Fibroblast of lung (primary cell): ENCODE measurements around the gene NRG2. TPM values are rescaled to one million over a fixed set of nuclear protein-coding genes. Genes with fewer than 3 reads are reported as not detected.

Experiments
- DNase-seq, 2 donors: peaks; one replicate each; pipeline versions ENCODE4 v3.0.0 to v3.0.0-alpha.2; 2010; ENCODE audit warnings: low read depth in 2 of 2
- H2AFZ ChIP-seq: 2 replicates; pipeline ENCODE4 v1.5.1; 2012; ENCODE audit warnings: low read length, control low read depth, inconsistent platforms
- H3K27ac ChIP-seq: 2 replicates; pipeline ENCODE4 v1.5.1; 2011; ENCODE audit warnings: low read length, control low read depth; ENCODE audit not compliant: insufficient read depth
- H3K27me3 ChIP-seq: 2 replicates; pipeline ENCODE4 v1.5.1; 2011; ENCODE audit warnings: mild to moderate bottlenecking, low read length; ENCODE audit not compliant: control insufficient read depth, insufficient read depth
- H3K36me3 ChIP-seq: 2 replicates; pipeline ENCODE4 v1.5.1; 2011; ENCODE audit warnings: low read length; ENCODE audit not compliant: control insufficient read depth, insufficient read depth
- H3K4me1 ChIP-seq: 2 replicates; pipeline ENCODE4 v1.5.1; 2011; ENCODE audit warnings: low read length; ENCODE audit not compliant: control insufficient read depth, insufficient read depth; ENCODE audit errors: extremely low read depth
- H3K4me2 ChIP-seq: 2 replicates; pipeline ENCODE4 v1.5.1; 2011; ENCODE audit warnings: low read length, control low read depth; ENCODE audit not compliant: insufficient read depth; ENCODE audit errors: extremely low read depth
- H3K4me3 ChIP-seq, 4 experiments: fragments of 200-600 bp in 1 of 4; sonication (generic) in 1 of 4; replicated peaks in 1 of 4; 2 replicates each; pipeline ENCODE4 v1.5.1; 2011 to 2016; ENCODE audit warnings: low read length in 4 of 4, low read depth in 3 of 4, mild to moderate bottlenecking in 3 of 4, control low read depth in 2 of 4, inconsistent platforms in 1 of 4, mixed read lengths in 1 of 4; ENCODE audit not compliant: insufficient read depth in 1 of 4; ENCODE audit errors: control extremely low read depth in 1 of 4
- H3K79me2 ChIP-seq: 2 replicates; pipeline ENCODE4 v1.5.1; 2012; ENCODE audit warnings: mild to moderate bottlenecking, low read length, inconsistent platforms; ENCODE audit not compliant: control insufficient read depth, insufficient read depth
- H3K9ac ChIP-seq: 2 replicates; pipeline ENCODE4 v1.5.1; 2011; ENCODE audit warnings: mild to moderate bottlenecking, low read length, control low read depth; ENCODE audit not compliant: insufficient read depth
- H3K9me3 ChIP-seq: 2 replicates; pipeline ENCODE4 v1.5.1; 2012; ENCODE audit warnings: low read depth, low read length; ENCODE audit not compliant: control insufficient read depth, insufficient read depth
- H4K20me1 ChIP-seq: 2 replicates; pipeline ENCODE4 v1.5.1; 2011; ENCODE audit warnings: low read length; ENCODE audit not compliant: control insufficient read depth, insufficient read depth; ENCODE audit errors: extremely low read depth
- EZH2 ChIP-seq: IDR thresholded peaks from 2 replicates; pipeline ENCODE4 v1.5.1; 2012; ENCODE audit warnings: low read length, control low read depth, mild to moderate bottlenecking; ENCODE audit errors: missing control alignments
- polyA plus RNA-seq, 2 donors: library from polyadenylated mRNA; depleted of rRNA in 1 of 2; stranded (reverse) in 1 of 2; unstranded in 1 of 2; fragments of >200 nt; gene quantifications; 2 replicates each; pipeline ENCODE4 v1.2.1, GENCODE V29; 2011 to 2012; ENCODE audit warnings: missing spikeins in 1 of 2
- total RNA-seq: library from RNA; depleted of rRNA; stranded (reverse); fragments of >200 nt; gene quantifications from 2 replicates; pipeline ENCODE4 v1.2.1, GENCODE V29; 2014
- TF ChIP-seq, protein P1 (sequence below), 2 donors: IDR thresholded peaks in 1 of 2; conservative IDR thresholded peaks in 1 of 2; 1 replicate in 1 of 2; 2 replicates in 1 of 2; pipeline ENCODE4 v1.5.1; 2011 to 2012; ENCODE audit warnings: low read length in 2 of 2, control low read depth in 1 of 2, inconsistent platforms in 1 of 2, low read depth in 1 of 2, mild to moderate bottlenecking in 1 of 2

Gene NRG2
- total and polyA plus RNA-seq, 2 donors (not counting 1 experiment from before 2014, with no cell fraction given), result 0.28 to 1.3 TPM

DNA sequence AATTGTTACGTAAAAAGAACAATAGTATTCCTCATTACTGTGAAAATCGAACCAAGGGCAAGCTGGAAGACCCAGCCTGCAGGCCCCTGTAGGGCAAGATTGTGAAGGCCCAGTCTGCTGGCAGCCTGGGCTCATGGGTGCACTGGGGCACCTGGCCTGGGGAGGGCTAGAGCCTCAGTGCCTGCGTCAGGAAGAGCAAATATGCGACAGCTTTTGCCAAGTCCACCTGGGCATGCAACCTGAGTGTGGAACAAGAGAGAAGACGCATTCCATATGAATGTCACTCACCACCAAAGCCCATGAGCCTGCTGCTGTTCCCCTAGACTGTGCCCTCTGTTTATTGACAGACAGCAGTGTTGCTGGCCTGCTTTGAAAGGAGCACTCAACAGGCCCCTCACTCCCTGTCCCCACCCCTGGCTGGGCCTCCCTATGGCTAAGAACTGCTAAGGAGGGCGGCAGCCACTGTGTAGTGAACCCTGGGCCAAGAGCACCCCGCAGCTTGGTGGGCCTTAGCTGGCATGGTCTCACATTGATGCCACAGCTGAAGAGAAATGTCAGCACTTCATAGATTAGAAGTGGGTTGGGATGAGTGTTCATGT, 219.2 kb downstream of the NRG2 start:
- no peak overlapping the region for H3K27ac ChIP-seq
- no peaks in the 10 kb centered on the region for H3K9me3 ChIP-seq
- H4K20me1 ChIP-seq, result no peaks in the 10 kb centered on the region
- DNase-seq, result no peak
- TF ChIP-seq EZH2, result no peak
- TF ChIP-seq, protein P1, sequence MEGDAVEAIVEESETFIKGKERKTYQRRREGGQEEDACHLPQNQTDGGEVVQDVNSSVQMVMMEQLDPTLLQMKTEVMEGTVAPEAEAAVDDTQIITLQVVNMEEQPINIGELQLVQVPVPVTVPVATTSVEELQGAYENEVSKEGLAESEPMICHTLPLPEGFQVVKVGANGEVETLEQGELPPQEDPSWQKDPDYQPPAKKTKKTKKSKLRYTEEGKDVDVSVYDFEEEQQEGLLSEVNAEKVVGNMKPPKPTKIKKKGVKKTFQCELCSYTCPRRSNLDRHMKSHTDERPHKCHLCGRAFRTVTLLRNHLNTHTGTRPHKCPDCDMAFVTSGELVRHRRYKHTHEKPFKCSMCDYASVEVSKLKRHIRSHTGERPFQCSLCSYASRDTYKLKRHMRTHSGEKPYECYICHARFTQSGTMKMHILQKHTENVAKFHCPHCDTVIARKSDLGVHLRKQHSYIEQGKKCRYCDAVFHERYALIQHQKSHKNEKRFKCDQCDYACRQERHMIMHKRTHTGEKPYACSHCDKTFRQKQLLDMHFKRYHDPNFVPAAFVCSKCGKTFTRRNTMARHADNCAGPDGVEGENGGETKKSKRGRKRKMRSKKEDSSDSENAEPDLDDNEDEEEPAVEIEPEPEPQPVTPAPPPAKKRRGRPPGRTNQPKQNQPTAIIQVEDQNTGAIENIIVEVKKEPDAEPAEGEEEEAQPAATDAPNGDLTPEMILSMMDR (conservative IDR thresholded peaks at IDR 0.05 in 1 of 2, IDR thresholded peaks at IDR 0.05 in 1 of 2; ENCODE audit: low read depth in 1 of 2, low read length in 2 of 2), result no peak
- no peaks in the 10 kb centered on the region for H3K79me2 ChIP-seq
- no peaks in the 10 kb centered on the region for H3K27me3 ChIP-seq
- H3K9ac ChIP-seq, result no peak overlapping the region
- H3K4me1 ChIP-seq, result no peaks in the 10 kb centered on the region
- H3K4me3 ChIP-seq, result no peak overlapping the region
- no peaks in the 10 kb centered on the region for H3K36me3 ChIP-seq
- no peak overlapping the region for H2AFZ ChIP-seq
- H3K4me2 ChIP-seq, result no peak overlapping the region

DNA sequence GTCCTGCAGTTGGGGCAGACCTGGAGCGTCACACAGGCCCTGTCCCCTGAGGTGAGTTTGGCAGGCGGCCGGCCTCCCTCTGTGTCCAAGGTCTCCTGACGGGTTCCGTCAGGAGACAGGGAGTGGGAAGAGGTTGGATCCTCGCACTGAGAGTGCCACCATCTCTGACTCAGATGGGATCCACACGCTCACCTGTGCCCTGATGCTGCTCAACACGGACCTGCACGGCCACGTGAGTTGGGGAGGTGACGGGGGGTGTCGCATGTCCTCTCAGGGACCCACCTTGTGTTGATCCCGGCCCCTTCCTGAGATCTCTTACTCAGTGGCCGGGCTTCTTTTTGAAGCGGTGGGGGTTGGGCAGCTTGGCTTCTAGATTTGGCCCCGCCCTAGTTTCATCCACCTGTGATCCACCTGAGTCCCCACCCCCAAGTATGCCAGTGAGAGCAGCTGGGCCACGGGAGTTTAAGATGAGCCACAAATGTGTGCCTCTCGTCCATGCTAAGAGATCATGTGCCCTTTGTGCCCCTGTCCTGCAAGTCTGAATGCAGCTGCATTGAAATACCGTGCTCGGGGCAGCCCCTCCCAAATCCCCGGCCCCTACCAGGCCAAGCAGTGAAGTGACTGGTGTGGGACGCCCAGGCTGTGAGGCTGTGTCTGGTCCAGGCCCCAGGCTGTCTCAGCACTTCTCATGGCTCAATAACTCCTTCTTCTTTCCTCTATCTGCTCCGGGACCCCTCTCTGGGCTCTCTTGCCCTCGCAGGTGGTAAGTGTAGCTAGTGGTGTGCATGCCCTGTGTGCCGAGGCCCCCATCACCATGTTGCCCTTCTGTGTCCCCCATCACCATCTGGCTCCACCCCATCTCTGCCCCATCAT, 220.3 kb downstream of the NRG2 start:
- no peaks in the 10 kb centered on the region for H3K79me2 ChIP-seq
- TF ChIP-seq, protein P1 (conservative IDR thresholded peaks at IDR 0.05 in 1 of 2, IDR thresholded peaks at IDR 0.05 in 1 of 2; ENCODE audit: low read depth in 1 of 2, low read length in 2 of 2), result no peak
- TF ChIP-seq EZH2, result no peak
- no peaks in the 10 kb centered on the region for H3K36me3 ChIP-seq
- no peak overlapping the region for H2AFZ ChIP-seq
- H3K9me3 ChIP-seq, result no peaks in the 10 kb centered on the region
- no peaks in the 10 kb centered on the region for H3K27me3 ChIP-seq
- no peak overlapping the region for H3K4me3 ChIP-seq
- no peaks in the 10 kb centered on the region for H4K20me1 ChIP-seq
- no peak overlapping the region for H3K4me2 ChIP-seq
- no peak for DNase-seq
- no peak overlapping the region for H3K9ac ChIP-seq
- no peak overlapping the region for H3K27ac ChIP-seq
- H3K4me1 ChIP-seq, result no peaks in the 10 kb centered on the region

DNA sequence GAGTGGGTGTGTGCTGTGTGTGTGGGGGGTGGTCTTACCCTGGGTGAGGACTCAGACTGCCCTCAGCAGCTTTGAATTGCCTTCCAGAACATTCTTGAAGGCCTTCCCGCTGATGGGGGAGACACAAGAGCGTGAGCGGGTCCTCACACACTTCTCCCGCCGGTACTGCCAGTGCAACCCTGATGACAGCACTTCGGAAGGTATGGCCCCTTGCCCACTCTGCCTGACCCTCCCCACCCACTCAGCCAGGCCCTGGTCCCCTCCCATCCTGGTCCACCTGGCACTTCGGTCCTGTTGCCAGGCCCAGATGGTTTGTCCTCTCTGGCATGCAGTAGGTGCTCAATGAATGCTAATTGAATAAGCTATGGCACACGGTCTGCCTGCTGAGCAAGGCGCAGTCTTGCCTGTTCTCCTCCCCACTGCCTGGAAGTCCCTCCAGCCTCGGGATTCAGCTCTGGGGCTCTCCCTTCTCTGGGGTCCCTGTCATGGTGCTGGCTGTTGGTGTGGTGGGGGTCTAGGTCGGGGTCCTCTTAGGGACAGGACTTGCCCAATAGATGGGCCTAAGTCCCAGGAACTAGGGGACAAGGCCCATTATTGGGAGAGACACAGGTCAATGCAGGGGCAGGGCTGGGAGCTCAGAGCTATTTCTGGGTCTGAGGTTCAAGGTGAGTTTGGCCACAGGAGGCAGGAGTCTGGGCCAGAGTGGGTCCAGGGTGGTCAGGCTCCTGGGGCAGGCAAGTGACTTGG, 221.1 kb downstream of the NRG2 start:
- Histone ChIP-seq H3K4me2 (no peak overlapping the region), H3K36me3 (no peaks in the 10 kb centered on the region), H3K9ac (no peak overlapping the region), H4K20me1 (no peaks in the 10 kb centered on the region), H3K27me3 (peaks cover under 1% of the 10 kb centered on the region), H3K79me2 (no peaks in the 10 kb centered on the region), H3K4me1 (no peaks in the 10 kb centered on the region), H3K9me3 (no peaks in the 10 kb centered on the region), H3K27ac (no peak overlapping the region), H2AFZ (no peak overlapping the region), H3K4me3 (no peak overlapping the region)
- TF ChIP-seq EZH2, result no peak
- TF ChIP-seq, protein P1 (conservative IDR thresholded peaks at IDR 0.05 in 1 of 2, IDR thresholded peaks at IDR 0.05 in 1 of 2; ENCODE audit: low read depth in 1 of 2, low read length in 2 of 2), result no peak
- no peak for DNase-seq
